Left hindlimb (tissue), 1 donor: Measurements from ENCODE around the gene SEPTIN2.
"Not testable (repeated sequence)": the region's sequence is repeated elsewhere in the genome, so short reads cannot be mapped to it uniquely, and the experiment has no call there.

Experiments
- DNase-seq: peaks from one replicate; pipeline ENCODE4 v3.0.0-alpha.2; 2018

SEPTIN2 gene

DNA sequence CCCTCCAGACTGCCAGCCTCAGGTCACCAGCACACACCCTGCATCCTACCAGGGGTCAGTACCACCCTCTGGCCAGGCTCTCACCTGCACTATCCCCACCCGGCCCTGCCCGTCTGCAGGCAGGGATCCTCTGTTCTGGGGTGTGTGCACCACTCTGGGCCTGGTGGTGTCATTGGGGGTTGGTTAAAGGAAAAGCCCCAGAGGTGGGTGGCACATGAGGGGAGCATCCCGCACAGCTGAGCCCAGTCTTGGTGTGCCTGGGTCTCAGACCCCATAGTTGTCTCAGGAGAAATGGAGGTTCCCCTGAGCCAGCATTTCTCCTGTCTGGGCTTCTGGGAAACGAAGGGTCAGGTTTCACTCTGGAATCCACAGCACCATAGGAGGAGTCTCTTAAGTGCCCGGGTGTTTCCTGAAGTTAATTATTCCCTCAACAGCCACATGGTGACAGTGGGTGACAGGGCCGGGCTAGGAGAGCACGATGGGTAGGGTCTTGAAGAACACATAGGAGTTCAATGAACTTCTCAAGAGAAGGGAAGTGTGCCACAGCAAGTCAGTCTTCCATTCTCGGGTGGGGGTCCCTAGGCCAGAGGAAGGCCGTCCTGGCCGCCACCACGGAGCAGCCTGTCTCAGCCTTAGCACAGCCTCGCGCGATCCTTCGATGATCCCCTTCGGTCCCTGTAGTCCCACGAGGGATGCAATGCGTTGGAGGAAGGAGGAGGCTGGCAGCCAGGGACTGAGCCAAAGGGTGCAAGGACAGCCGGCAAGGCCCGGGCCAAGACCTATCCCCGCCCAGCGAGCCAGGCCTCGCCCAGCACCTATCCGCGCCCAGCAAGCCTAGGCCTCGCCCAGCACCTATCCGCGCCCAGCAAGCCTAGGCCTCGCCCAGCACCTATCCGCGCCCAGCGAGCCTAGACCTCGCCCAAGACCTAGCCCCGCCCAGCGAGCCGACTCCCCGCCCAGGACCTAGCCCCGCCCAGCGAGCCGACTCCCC, 39.2 kb downstream of the SEPTIN2 start:
- peak; percentile 57 for DNase-seq

- peak; percentile 99 for DNase-seq
Measured at GRCh38 chr2:241355983-241356870, 40.5 kb downstream of the SEPTIN2 start, which contains the start of gene FARP2. Gene FARP2 (plus strand): TSS chr2:241356285. CDS start chr2:241373108, 16,823 bp downstream.

DNA sequence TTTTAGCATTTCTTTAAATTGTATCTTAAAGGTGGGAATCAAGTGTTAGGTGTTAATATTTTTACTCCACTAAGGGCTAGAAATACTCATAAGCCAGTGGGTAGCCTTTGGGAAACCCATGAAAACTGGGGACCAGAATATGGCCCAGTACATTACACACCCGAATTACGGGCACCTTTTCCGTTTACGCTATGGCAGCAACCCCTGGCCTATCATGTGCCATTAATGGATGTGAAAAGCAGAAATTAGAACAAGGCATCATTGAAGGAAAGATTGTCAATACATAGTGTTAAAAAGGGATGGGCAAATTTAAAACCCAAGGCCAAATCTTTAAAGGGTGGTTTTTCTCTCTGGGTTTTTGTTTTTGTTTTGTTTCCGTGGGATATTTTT, 41.1 kb downstream of the SEPTIN2 start:
- no peak for DNase-seq

- no peak for DNase-seq
Measured at GRCh38 chr2:241357531-241357930, 41.8 kb downstream of the SEPTIN2 start.

DNA sequence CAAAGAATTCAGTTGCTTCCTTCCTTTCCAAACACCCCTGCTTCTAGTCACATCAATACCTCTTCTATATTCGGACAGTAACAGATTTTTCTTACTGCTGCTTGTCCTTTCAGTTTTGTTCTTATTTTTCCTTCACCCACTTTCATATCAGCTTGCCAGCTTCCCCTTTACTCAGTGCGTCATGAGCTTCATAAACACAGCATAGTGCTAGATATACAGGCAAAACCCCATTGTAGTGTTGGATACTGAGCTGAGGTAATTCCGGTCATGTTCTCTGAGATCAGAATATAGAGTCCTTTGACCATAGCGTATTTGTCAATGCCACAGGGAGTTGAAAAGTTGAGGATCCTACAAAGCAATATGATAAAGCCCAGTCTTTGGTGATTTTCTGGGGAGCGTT, 42.7 kb downstream of the SEPTIN2 start:
- no peak for DNase-seq

DNA sequence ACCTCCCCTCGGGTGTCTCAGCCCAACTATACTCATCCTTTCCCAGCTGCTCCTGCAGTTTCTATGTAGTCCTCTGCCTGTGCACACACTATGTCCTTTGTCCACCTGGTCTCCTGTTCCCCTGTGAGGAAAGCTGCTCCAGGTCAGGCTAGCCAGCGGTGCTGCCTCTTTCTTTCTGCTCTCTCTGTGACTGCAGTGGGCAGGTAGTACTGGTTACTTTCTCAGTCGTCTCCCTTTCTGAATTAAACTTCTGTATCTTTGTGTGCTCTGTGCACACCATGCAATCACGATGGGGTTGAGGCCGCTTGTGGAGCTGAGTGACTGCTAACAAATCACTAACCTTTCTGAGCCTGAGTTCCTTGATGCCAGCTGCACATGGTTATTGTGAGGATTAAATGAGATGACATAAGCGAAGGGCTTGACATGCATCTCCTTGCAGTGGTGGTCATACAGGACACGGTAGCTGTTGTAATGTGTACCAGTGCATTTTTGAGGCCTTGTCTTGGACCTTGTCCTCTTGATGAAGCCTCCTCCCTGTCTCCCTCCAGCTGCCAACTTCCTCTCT, 43.8 kb downstream of the SEPTIN2 start:
- DNase-seq = no peak

DNA sequence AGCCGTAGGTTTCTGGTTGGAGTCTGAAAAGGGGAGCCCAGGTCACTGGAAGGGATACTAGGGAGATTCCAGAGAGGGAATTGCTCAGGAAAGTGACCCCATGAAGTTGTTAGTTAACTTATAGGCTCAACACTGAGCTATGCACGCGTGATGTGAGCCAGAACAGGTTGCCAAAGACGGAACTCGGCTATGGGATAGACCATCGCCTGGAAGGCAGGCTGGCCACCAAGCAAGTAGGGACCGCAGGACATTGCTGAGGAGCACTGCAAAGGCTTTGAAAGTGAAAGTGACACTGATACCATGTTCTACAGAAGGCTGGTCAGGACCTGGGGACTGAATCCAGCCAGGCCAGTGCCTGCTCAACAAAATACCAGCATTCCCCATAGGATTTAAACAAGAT, 47.7 kb downstream of the SEPTIN2 start:
- DNase-seq = no peak

DNA sequence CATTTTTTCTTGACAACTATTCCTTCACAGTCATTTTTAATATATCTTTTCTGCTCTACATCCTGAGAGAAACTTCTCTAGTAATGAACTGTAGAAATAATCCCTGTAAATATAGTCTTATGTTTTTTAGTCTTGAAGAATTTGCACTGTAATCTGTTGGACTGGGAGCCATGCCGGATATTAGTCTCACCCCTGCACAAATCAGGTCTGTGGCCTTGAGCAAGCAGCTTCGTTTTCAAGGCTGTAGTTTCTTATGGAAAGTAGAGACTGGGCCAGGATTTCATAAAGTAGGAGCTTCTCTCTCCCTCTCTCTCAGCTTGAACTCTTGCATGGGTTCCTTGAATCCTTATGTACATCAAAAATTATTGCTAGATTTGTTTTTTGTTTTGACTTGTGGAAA, 49.1 kb downstream of the SEPTIN2 start:
- DNase-seq = no peak

- DNase-seq = no peak
Measured at GRCh38 chr2:241366678-241367077, 51.0 kb downstream of the SEPTIN2 start.

- no peak for DNase-seq
Measured at GRCh38 chr2:241368643-241369042, 52.9 kb downstream of the SEPTIN2 start.

- no peak for DNase-seq
Measured at GRCh38 chr2:241372361-241372992, 56.8 kb downstream of the SEPTIN2 start.

- DNase-seq = no peak
Measured at GRCh38 chr2:241373446-241373845, 57.7 kb downstream of the SEPTIN2 start.

DNA sequence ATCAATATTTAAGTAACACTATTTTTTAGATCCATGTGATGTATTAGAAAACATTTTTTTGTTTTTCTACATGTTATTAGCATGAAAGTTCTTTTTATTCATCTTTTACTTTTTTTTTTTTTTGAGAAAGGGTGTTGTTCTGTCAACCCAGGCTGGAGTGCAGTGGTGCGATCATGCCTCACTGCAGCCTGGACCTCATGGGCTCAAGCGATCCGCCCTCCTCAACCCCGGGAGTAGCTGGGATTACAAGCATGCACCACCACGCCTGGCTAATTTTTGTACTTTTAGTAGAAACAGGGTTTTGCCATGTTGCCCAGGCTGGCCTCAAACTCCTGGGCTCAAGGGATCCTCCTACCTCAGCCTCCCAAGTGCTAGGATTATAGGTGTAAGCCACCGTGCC, 58.2 kb downstream of the SEPTIN2 start:
- not testable (repeated sequence) for DNase-seq

DNA sequence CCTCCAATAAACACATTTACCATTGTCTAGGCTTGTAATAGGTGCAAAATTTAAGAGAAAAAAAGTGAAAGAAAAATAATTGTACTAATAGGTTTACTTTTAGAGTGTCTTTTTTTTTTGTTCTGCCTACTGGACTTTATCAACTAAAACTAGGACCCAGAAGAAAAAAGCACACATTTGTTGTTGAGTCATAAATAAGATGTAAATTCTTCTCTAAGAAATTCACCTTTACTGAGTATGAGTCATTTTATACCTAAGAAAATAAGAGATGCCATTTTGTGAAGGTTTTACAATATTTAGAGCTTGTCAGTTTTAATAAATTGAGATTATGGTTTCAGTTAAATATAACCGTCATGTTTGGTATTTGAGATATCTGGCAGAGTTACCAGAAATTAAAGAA, 59.6 kb downstream of the SEPTIN2 start:
- no peak for DNase-seq

GRCh38 chr2:241376808-241377207, 61.1 kb downstream of the SEPTIN2 start:
- DNase-seq = no peak

DNA sequence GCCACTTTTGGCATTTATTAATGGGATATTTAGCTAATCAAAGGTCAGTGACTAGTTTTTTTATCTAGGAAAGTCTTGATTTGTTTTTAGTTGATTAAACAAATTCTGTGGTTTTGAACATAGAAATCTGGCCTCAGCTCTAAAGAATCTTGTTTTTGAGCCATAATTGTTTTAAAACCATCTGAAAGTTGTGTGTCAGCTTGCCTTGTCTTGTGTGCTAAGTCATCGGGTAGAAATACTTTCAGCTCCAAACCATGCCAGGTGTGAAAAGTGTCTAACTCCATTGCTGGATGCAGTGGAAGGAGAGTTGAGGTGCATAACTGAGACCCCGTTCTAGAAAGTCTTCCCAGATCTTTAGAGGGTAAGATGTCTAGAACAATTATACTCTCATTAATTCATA, 63.1 kb downstream of the SEPTIN2 start:
- DNase-seq = no peak

DNA sequence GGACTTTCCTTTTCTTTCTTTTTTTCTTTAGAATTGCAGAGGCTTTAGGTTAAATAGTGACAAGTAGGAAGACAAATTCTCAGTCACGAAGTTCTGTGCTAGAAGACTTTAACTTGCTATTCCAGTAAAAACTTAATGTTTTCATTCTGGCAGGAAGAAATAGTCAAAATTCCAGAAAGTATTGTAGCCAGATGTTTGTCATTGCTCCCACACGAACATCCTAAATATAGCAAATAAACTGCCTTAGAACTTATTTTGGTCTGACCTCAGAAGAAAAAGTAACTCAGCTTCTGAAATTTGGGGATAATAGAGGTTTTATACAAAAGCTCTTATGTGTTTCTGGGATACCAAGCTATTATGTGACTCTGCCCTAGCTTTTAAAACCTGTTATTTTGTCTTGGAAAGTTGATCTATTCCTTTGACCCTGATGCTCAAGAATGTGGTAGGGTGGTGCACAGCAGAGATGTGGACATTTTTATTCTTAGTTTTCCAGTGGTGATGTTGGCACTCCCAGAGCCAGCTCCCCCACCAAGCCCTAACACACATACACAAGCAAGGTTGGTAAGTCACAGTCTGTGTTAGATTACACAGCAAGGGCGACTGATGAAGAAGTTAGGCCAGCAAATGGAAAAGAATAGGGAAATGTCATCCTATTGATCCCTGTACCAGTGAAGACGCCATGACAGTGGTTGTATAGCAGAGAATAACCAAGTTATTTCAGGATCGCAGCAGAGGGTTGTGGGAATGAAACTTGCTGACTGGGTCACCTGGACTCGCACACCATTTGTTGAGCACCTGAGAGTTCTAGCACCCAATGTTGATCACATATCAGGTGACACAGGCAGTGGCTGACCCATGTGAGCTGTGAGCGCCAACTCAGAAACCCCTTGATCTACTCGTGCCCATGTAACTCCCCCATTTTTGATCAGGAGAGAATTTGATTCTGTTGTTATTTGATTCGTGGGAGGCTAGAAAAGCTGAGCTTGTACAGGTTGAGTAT, 64.1 kb downstream of the SEPTIN2 start:
- no peak for DNase-seq

GRCh38 chr2:241381872-241382271, 66.1 kb downstream of the SEPTIN2 start:
- DNase-seq = no peak

GRCh38 chr2:241385450-241385849, 69.7 kb downstream of the SEPTIN2 start:
- not testable (repeated sequence) for DNase-seq

GRCh38 chr2:241386519-241386918, 70.8 kb downstream of the SEPTIN2 start:
- no peak for DNase-seq

GRCh38 chr2:241389697-241390096, 74.0 kb downstream of the SEPTIN2 start:
- no peak for DNase-seq
